Stomach (tissue), 4 donors: ENCODE data around the gene B4GALT5.

Experiments
- CTCF ChIP-seq, 7 experiments: fragments of 450-650 bp in 4 of 7; fragments of 200-600 bp in 3 of 7; sonication (generic) in 3 of 7; IDR thresholded peaks; one replicate each; pipeline ENCODE4 v1.5.1; 2016 to 2019; ENCODE audit warnings: antibody characterized with exemption in 7 of 7, control low read depth in 2 of 7, mild to moderate bottlenecking in 1 of 7
- POLR2A ChIP-seq, 4 donors: fragments of 450-650 bp; IDR thresholded peaks; one replicate each; pipeline ENCODE4 v1.6.1; 2016; ENCODE audit warnings: antibody characterized with exemption in 4 of 4, control low read depth in 2 of 4, mild to moderate bottlenecking in 1 of 4, moderate library complexity in 1 of 4

GRCh38 chr20:49633643-49634042 is 80.0 kb downstream of the B4GALT5 start:
- no peak for TF ChIP-seq CTCF (IDR thresholded peaks at IDR 0.05)
- no peak for TF ChIP-seq POLR2A (IDR thresholded peaks at IDR 0.05)
